ENCODE data around the gene ASPM. TPM values are rescaled to one million over a fixed set of nuclear protein-coding genes. Genes with fewer than 3 reads are reported as not detected.

Gene ASPM, protein sequence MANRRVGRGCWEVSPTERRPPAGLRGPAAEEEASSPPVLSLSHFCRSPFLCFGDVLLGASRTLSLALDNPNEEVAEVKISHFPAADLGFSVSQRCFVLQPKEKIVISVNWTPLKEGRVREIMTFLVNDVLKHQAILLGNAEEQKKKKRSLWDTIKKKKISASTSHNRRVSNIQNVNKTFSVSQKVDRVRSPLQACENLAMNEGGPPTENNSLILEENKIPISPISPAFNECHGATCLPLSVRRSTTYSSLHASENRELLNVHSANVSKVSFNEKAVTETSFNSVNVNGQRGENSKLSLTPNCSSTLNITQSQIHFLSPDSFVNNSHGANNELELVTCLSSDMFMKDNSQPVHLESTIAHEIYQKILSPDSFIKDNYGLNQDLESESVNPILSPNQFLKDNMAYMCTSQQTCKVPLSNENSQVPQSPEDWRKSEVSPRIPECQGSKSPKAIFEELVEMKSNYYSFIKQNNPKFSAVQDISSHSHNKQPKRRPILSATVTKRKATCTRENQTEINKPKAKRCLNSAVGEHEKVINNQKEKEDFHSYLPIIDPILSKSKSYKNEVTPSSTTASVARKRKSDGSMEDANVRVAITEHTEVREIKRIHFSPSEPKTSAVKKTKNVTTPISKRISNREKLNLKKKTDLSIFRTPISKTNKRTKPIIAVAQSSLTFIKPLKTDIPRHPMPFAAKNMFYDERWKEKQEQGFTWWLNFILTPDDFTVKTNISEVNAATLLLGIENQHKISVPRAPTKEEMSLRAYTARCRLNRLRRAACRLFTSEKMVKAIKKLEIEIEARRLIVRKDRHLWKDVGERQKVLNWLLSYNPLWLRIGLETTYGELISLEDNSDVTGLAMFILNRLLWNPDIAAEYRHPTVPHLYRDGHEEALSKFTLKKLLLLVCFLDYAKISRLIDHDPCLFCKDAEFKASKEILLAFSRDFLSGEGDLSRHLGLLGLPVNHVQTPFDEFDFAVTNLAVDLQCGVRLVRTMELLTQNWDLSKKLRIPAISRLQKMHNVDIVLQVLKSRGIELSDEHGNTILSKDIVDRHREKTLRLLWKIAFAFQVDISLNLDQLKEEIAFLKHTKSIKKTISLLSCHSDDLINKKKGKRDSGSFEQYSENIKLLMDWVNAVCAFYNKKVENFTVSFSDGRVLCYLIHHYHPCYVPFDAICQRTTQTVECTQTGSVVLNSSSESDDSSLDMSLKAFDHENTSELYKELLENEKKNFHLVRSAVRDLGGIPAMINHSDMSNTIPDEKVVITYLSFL (N-terminal part only)
- total RNA-seq (2013) = 0.77 TPM
- polyA plus RNA-seq (under 1 TPM; 0.01 to 0.08 (median 0.05) TPM), polyA minus RNA-seq (0.14 and 0.32 TPM in 2 replicates), total RNA-seq (2.0 to 65.8 (median 4.0) reads per million in 11 experiments)

DNA sequence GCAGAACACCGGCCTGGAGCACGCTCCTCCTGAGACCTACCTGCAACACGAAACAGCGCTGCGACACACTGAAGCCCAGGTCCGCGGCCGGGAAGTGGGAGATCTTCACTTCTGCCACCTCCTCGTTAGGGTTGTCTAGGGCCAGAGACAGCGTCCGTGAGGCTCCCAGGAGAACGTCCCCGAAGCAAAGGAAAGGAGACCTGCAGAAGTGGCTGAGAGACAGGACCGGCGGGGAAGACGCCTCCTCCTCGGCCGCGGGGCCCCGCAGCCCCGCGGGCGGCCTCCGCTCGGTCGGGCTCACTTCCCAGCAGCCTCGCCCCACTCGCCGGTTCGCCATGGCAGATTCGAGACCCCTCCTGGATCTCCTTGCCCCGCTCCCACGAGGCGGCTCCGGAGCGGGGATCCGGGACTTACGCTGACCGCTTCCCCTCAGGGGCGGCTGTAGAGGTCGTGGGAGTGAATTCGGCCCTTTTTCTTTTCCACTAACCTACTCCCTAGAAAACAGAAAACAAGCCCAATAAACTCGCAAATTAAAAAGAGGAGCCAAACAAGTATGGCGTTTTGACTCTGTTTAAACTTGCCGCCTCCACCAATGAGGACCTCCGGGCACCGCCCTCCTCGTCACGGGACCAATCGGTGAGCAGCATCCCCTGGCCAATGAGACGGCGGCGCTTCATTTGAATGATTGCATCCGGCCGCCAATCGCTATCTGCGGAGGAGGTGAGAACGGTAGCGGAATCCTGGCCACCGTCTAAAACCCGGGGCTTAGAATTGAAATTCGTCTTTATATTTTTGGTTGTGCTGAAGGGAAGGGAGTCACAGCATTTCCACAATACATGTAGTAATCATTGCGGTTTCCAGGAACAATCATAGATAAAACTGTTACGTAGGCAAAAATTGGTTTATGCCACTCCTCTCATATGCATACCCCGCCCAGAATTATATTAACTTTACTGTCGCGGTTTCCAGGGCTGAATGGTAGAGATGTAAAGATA is at the start of gene ASPM:
Gene ASPM (minus strand): TSS at position 569 of the 995 bp plus-strand sequence. CDS start 232 bp downstream, at position 337.
- Histone ChIP-seq H3K9me3 (replicated peaks in 1 of 2; ENCODE audit: control insufficient read depth in 1 of 2, insufficient read depth in 1 of 2, low read length in 2 of 2) (no peaks in the 10 kb centered on the region), H3K27me3 (ENCODE audit: control insufficient read depth in 2 of 2, insufficient read depth in 2 of 2, low read length in 2 of 2) (no peaks in the 10 kb centered on the region), H3K27ac (ENCODE audit: low read depth in 1 of 2, low read length in 2 of 2) (peak within 1 kb of the TSS; percentile 38 to 82), H4K20me1 (ENCODE audit: insufficient read depth, low read length) (no peaks in the 10 kb centered on the region), H3K9ac (ENCODE audit: insufficient read depth, low read length, poor library complexity, severe bottlenecking) (peak within 1 kb of the TSS; percentile 63), H3K4me3 (replicated peaks in 1 of 3; ENCODE audit: low read depth in 2 of 3, low read length in 3 of 3) (peak within 1 kb of the TSS; percentile 59 to 98 (median 90)), H3K4me2 (replicated peaks; ENCODE audit: extremely low read depth, low read length, poor library complexity, severe bottlenecking) (peak within 1 kb of the TSS; percentile 95), H2AFZ (ENCODE audit: insufficient read depth, low read depth, low read length, poor library complexity, severe bottlenecking) (peak within 1 kb of the TSS; percentile 94), H3K79me2 (ENCODE audit: insufficient read depth, low read length) (peaks cover 51% of the 10 kb centered on the region), H3K4me1 (ENCODE audit: control insufficient read depth in 1 of 2, insufficient read depth in 2 of 2, low read length in 2 of 2) (peaks cover 11 to 43% of the 10 kb centered on the region in 2 donors), H3K36me3 (replicated peaks in 1 of 2; ENCODE audit: control insufficient read depth in 1 of 2, insufficient read depth in 2 of 2, low read length in 2 of 2) (no peaks in the 10 kb centered on the region)
- no peaks in the 10 kb centered on the region for H3K36me3 Mint-ChIP-seq
- H3K27ac Mint-ChIP-seq = peak within 1 kb of the TSS; percentile 91 to 99 (median 95)
- H3K4me1 Mint-ChIP-seq = peaks cover 34% of the 10 kb centered on the region
- DNase-seq = peak; percentile 91 to 94 (median 93)
- WGBS (ENCODE audit: insufficient coverage) = 0% methylated on average over 39 of the region's 67 CpGs
- H3K27me3 Mint-ChIP-seq (ENCODE audit: low read depth in 3 of 3) = no peaks in the 10 kb centered on the region
- intact Hi-C loops (cut with micrococcal nuclease) = no loop called here
- TF ChIP-seq, protein P1, sequence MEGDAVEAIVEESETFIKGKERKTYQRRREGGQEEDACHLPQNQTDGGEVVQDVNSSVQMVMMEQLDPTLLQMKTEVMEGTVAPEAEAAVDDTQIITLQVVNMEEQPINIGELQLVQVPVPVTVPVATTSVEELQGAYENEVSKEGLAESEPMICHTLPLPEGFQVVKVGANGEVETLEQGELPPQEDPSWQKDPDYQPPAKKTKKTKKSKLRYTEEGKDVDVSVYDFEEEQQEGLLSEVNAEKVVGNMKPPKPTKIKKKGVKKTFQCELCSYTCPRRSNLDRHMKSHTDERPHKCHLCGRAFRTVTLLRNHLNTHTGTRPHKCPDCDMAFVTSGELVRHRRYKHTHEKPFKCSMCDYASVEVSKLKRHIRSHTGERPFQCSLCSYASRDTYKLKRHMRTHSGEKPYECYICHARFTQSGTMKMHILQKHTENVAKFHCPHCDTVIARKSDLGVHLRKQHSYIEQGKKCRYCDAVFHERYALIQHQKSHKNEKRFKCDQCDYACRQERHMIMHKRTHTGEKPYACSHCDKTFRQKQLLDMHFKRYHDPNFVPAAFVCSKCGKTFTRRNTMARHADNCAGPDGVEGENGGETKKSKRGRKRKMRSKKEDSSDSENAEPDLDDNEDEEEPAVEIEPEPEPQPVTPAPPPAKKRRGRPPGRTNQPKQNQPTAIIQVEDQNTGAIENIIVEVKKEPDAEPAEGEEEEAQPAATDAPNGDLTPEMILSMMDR (IDR thresholded peaks at IDR 0.05) = no peak
- H3K9me3 Mint-ChIP-seq = peaks cover 0 to 2% (median 0%) of the 10 kb centered on the region in 7 donors
- peak within 1 kb of the TSS; percentile 90 to 95 for H3K4me3 Mint-ChIP-seq
